GM21825 (cell line): Measurements from ENCODE around the gene NAB1.
"Not testable (repeated sequence)": the region's sequence is repeated elsewhere in the genome, so short reads cannot be mapped to it uniquely, and the experiment has no call there.

Experiments
- ATAC-seq: cut with Tn5 transposase; IDR thresholded peaks from one replicate; pipeline ENCODE4 v1.9.1; 2021; ENCODE audit warnings: mild to moderate bottlenecking, moderate library complexity; ENCODE audit not compliant: unreplicated experiment

NAB1 gene

DNA sequence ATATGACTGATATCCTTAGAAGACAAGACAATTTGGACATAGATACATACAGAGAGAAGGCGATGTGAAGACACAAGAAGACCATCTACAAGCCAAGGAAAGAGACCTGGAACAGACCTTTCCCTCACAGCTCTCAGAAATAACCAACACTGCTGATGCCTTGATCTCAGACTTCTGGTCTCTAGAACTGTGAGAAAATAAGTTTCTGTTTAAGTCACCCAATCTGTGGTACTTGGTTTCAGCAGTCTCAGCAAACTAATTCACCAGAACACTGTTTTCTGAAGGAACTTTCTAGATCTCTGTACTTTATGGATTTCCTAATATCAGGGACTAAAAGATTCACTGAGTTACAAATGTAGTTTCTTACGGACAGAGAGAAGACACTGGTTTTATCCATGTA, 58.8 kb downstream of the NAB1 start:
- no peak for ATAC-seq

DNA sequence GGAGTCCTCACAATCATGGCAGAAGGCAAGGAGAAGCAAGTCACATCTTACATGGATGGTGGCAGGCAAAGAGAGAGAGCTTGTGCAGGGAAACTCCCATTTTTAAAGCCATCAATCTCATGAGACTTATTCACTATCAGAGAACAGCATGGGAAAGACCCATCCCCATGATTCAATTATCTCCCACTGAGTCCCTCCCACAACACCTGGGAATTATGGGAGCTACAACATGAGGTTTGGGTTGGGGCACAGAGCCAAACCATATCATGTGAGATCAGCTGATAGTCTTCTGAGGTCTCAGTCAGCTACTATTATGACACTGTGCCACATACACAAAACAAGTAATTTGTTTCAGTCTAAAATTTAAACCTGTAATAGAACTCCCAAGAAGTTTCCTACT, 59.8 kb downstream of the NAB1 start:
- ATAC-seq, result not testable (repeated sequence)

DNA sequence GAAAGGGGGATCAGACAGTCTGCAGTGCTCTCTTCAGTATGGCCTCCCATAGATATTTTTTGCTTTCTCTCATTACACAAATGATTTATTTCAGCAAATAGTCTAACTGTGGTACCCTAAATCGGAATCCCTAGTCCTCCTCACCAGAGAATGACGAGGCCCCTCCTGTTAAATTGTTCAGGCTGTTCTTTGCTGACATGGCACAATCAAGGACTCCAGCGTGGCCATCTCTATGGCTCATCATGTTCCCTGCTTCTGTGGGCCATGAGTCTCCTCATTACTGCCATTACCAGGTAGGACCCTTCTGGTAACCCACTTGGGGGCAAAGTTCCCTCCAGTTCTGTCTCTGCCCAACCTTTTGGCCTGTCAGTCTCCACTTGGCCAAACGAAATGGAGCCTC, 62.2 kb downstream of the NAB1 start:
- no peak for ATAC-seq

DNA sequence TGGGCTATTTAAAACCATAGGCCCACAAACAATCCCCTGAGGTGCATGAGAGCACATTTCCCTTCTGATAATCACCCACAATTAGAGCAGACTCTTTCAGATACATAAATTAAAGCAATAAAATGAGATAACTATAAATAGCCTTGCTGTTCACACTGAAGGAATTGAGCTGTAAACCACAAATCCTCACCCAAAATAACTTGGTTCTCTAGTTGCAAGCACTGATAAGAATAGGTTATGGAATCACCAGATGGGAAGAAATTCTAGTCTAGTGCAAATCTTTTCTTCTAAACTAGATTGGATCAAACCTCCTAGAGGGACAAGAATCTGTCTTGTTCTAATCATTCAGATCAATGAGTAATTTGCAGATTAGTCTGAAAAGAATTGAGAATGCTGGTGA, 64.6 kb downstream of the NAB1 start:
- ATAC-seq, result no peak

DNA sequence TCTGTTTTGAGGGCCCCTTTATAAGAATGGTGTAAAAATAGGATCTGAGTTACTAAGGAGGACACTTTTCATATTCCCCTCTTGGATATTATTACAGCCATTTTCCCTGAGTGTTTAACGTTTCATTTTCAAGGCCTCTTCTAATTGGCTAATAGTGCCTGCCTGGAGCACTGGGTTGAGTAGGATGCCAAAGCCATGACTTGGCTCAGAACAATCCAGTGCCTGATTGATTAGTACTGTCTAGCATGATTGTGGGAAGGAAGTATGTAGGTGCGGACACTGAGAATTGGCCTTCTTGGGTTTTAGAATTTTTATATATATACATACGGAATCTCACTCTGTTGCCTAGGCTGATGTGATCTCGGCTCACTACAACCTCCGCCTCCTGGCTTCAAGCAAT, 66.1 kb downstream of the NAB1 start:
- no peak for ATAC-seq

DNA sequence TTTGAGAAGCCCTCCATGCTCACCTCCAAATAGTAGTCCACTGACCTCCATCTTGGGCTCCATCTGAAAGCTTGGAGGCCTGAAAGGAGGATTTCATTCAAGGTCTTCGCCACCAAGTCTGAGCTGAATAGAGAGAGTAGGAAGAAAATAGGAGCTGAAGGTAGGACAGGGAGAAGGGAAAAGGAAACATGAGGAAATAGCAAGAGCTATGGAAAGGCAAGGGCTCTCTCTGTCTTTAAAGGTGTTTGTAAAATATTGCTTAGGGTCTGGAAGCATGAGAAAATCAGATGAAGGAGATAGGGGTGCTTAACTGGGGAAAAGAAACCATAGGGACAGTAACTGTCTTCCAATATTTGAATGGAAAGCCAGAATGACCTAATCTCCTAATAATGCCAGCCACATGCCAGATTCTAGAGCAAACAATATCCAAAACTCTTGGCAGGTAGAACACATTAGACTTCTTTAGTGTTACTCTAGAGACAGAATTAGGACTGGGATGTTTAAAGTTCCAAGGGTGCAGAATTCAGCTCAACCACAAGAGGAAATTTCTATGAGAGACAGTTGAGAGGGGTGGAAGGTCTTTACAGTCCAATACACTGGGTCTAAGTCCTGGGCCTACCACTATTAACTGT, 67.4 kb downstream of the NAB1 start:
- ATAC-seq, result no peak

DNA sequence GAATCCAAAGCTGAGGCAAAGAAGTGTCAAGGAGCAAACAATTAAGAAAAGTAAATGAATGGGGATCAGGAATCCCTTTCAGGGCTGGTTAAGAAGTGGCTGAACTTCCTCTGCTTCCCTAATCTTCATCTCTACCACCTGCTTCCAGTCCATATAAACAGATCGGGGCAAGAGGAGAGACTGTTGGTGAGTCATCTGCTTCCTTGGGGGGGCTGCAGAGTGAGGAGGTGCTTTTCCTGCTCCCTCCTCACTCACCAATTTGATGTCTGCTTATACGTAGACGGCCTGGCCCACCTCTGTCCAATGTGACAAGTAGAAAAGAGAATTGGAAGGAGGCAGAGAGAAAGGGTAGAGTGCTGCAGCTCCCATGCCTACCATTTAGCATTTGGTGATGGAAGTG, 68.4 kb downstream of the NAB1 start:
- no peak for ATAC-seq

DNA sequence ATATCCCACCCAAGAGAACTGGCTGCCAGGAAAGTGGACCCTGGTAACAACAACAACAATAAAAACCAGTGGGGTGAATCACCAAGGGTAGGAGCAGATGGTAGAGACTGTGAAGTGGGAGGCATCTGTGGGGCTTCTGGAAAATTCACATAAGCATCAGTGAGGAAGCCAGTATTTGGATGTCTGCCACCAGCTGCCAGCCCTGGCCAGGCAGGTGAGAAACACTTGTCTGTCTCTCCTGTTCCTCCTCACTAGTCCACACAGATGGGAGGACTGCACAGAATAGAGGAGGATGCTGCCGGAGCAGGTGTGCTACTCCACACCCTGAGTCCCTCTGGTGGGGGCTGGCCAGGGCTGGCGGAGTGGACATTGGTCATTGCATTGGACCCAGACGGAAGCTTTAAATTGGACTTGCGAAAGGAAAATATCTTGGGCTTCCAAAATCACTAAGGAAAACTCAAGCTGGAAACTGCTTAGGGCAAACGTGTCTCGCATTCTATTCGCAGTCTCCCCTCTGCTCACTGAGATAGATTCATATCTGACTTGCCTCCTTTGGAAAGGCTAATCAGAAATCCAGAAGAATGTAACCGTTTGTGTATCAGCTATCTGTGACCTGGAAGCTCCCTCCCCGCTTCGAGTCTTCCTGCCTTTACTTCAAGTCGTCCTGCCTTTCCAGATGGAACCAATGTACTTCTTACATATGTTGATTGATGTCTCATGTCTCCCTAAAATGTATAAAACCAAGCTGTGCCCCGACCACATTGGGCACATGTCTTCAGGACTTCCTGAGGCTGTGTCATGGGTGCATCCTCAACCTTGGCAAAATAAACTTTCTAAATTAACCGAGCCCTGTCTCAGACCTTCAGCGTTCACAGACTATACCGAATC, 69.1 kb downstream of the NAB1 start:
- ATAC-seq, result no peak

DNA sequence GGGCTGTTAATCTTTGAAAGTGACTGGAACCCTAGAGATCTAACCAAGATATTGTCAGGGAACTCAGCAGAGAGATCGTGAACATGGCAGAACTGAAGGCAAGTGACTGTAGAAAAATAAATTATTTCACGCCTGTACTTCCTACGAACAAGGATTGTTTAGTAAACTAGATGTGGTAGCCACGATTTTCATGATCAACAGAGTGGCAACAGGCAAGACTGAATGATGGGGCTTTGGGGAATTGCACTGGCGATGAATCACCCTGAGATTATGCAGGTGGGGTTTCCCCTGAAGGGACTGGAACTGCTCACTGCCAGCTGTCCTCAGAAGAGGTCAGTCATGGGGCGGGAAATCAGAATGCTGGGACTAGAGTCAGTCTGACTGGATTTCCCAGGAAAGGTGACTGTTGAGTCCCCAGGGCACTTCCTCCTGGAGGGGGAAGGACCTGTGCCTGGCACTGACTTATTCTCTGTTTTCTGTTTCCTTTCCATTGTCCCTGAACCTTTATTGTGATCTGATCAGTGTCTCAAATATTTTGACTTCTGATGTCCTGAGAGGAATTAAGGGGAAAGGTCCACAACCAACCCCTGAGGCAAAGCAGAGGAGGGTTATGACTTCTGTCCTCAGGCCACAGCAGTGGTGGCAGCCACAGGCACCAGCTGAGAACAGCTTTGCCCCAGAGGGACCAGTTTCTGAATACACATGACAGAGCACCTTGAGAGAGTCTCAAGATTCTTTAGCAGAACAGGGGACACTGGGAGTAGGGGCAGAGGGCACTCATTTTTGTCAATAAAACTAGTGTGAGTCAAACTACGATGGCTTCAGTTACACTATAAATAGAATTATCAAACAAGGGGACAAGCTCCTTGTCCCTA, 70.0 kb downstream of the NAB1 start:
- peak; percentile 72 for ATAC-seq

DNA sequence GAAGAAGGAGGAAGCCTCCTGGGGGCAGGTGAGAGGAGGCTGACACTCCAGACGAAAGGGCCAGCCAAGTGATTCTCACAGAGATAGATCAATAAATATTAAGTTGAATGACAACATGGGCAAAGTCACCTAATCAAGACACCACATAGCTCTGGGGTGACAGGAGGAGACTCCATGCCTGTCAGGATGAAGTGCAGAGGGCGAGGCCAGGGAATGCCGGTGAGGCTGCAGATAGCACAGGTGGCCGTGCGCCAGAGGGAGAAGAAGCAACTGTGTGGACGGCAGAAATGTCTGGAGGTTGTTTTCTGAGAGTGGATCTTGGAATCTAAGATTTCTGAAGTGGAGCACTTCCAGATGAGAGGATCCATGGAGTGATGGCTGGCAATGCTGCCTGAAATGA, 71.4 kb downstream of the NAB1 start:
- no peak for ATAC-seq

DNA sequence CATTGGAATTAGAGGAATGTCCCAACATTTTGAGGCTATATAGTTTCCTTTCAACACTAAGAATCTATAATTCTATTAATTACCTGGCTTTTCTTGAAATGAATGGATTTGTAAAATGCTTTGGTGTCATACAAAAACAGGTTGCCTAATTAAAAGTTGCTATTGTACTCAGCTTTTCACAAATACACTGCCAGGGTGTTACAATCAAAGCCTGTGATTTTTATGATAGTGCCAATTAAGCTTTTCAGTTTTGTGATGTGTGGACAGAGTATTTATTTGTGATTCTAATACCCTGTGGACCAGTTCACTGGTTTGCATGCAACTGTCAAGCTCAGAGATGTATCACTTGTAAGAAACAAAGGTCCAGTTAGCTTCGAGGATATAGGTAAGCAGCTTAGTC, 71.8 kb downstream of the NAB1 start:
- no peak for ATAC-seq

DNA sequence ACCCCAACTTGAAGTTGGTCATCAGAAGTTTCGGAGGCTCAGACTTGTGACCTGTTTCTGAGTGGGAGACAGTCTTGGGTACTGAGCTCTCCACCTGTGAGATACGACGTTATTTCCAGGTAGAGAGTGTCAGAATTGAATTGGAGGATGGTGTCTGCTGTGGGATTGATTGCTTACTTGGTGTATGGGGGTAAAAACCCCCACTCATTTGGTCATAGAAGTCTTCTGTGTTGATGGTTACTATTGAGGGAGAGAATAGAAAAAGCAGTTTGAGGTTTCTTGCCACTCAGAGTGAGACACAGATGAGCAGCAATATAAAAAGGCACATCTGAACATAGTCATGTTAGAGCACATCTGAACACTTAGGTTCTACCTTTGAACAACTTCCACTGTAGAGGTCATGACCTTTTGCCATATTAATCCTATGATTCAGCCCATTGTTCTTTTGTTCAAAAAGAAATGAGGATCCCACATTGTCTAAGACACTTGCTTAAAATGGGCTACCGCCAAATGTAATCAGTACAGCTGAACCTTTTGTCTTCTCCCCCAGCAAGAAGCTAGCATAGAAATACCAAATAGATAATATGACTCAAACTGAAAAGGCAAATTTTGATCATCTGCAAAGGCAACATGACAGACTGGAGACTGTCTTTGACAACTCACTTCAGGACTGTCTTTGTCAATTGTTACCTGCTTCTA, 73.3 kb downstream of the NAB1 start:
- ATAC-seq, result peak; percentile 49

DNA sequence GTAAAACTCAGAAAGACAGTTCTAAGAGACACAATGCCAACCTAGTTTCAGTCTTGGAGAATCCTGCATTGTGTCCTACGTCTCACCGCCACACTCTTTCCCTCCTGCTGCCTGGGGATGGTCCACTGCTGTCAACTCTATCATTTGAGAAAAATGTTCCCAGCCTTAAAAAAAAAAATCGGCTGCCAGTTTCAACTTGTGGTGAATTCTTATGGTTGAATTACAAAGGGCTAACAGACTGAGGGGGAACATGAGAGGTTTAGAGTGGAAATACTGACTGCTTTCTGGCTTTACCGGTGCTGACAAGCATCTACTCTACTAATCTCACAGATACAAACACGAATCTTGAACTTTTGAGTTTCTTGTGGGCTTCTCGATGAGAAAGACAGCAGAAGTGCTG, 74.0 kb downstream of the NAB1 start:
- no peak for ATAC-seq

DNA sequence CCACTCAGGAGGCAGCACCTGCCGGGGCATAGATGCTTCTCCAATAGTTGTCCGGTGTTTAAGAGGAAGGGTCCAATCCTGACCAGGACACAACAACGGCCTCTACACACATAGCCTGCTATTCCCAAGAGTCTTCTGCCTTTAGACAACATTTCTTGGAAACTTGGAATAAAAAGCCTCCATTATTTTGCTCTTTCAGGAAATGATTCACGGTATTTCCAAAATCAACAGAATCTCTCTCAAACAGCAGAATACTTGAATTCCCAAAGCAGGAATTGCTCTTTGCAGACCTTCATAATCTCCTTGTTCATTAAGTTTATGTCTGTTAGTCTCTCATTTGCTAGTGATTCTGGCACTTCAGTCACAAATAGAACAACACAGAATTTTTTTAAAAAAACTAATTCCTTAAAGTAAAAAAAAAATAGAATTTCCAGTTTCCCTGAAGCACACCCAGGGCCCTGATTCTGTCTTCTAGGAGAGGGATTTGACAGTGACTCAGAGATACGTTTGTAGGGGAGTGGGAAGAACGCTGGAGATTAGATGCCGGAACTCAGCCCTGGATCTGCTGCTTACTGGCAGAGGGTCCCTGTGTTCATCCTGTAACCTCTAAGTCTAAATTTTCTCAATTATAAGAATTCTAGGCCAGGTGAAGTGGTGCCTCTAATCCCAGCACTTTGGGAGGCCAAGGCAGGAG, 74.7 kb downstream of the NAB1 start:
- no peak for ATAC-seq

DNA sequence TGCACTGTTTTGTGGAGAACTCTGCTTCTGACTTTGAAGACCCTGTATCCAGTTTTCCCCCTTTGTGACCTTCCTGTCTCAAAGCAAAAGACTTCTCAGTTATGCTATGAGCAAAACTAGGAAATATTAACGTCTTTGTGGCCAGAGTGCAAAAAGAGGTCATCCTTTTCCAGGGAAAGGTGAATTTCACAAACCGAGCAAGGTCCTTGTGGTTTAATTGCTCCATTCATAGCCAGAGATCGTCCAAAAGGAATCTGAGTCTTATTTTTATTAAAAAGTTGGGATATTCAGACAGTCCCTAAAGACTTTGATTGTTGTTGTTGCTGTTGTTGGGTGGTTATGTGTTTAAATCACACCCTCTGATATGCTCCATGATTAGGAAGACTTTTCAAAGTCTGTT, 77.4 kb downstream of the NAB1 start:
- ATAC-seq, result no peak

DNA sequence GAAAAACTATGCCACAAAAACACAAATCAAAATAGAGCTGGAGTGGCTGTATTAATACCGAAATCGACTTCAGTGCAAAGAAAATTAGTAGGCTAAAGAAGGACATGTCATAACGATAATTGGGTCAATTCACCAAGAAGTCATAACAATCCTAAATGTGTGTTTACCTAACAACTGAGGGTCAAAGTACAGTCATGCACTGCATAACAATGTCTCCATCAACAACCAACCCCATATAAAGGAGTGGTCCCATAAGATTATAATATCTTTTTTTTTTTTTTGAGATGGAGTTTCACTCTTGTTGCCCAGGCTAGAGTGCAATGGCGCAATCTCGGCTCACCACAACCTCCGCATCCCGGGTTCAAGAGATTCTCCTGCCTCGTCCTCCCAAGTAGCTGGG, 87.5 kb downstream of the NAB1 start:
- no peak for ATAC-seq

DNA sequence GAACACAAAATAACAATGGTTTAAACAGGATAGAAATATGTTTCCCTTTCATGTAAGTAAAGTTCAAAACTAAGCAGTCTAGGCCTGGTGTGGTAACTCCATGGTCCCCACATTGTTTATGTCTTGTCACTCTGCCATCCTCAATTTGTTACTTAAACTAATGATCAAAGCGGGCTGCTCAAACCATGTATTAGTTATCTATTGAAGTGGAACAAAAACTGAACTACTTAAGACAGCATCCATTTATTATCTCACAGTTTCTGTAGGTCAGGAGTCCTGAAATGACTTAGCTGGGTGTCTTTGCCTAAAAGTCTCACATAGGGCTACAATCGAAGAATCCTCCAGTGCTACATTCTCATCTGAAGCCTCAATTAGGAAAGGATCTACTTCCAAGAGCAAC, 91.6 kb downstream of the NAB1 start:
- ATAC-seq, result no peak
